Stimulated activated CD4-positive, alpha-beta T cell treated with anti-CD3 and anti-CD28 coated beads, Interleukin-2, amount 100 ng/mL, for 48 hours (primary cell): ENCODE results near the gene TIMM10B.
"Not testable (repeated sequence)": the region's sequence is repeated elsewhere in the genome, so short reads cannot be mapped to it uniquely, and the experiment has no call there.

Experiments
- DNase-seq, 2 donors: peaks; one replicate each; pipeline ENCODE4 v3.0.0-alpha.2; 2020

TIMM10B gene

GRCh38 chr11:6520265-6520664, 39.0 kb downstream of the TIMM10B start:
- DNase-seq, result no peak

GRCh38 chr11:6521946-6522345, 40.6 kb downstream of the TIMM10B start:
- DNase-seq, result not testable (repeated sequence)

GRCh38 chr11:6523253-6523652, 42.0 kb downstream of the TIMM10B start:
- DNase-seq, result no peak

DNA sequence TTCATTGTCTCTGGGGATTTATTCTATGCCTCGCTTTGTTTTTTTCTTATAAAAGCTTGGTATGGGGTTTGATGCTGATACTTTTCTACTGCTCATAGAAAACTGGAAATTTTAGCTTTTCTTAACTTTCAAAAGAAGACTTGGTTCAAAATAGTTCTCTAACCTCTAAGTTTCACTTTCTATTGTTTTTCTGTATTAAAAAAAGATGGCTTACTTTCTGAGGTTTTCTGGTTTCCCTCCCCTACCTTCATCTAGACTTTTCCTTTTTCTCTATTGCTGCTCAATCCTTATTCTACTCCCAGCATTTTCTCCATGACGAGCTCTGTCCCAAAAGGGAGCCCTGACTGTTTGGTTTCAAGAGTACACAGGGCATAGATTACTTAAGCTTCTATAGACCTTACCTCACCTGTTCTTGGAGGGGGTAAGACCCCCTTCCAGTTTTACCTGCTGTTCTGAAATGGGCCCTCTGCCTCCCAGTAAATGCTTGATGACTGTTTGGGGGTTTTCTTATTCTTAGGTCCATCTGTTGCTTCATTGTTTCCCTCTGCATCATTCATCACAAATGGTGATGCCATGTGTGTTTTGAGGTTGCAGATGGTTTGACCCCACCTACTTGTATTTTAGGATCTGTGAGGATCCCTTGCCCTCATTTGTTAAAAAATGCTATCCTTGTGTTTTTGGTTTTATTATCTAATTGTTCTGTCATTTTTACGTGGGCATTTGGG, 45.3 kb downstream of the TIMM10B start:
- DNase-seq, result no peak

DNA sequence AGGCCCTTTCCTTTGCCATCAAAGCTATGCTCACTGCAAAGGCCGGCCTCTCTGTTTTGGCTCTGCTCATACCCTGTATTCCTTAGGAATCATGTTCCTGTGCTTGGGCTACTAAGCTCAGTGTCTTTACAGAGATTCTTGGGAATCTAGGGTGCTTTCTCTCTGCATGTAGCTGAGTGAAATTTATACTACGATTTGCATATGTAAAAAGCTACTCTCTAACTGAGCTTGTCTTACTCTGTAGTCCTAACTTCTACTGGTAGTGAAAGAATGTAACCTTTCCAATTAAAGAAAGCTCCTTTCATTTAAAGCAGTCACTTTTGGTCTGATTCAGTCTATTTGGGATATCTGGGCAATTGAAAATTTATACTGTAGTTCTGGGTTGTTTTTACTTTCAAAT, 48.0 kb downstream of the TIMM10B start:
- DNase-seq, result no peak

- no peak for DNase-seq
These were observed 49.5 kb downstream of the TIMM10B start for GRCh38 chr11:6530848-6531247.

DNA sequence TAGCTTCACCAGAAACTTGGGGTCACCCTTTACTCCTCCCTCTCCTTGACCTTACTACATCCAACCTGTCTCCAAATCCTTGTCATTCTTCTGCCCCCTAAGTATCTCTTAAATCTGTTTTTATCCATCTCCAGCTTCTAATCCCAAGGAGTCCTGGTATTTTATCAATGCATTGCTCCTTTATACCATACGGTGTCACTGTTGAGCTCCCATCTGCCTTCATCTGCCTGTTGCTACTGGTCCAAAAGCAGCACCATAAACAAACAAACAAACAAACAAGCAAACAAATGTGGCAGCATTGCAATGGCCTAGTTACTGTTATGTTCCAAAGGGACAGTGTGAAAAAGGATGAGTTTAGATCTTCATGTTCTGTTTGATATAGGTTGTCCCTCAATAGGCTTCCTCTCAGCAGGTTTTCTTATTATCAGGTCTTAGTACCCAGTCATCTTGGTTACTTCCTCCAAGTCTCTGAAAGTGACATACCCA, 50.0 kb downstream of the TIMM10B start:
- DNase-seq, result no peak
